Measurements from ENCODE around the gene SLC35G6. TPM values are rescaled to one million over a fixed set of nuclear protein-coding genes. Genes with fewer than 3 reads are reported as not detected.
A peak's percentile ranks its signal among the peaks of the same experiment; 100 is the strongest.

The SLC35G6 gene
- total and polyA plus RNA-seq, 9 donors, result not detected

DNA sequence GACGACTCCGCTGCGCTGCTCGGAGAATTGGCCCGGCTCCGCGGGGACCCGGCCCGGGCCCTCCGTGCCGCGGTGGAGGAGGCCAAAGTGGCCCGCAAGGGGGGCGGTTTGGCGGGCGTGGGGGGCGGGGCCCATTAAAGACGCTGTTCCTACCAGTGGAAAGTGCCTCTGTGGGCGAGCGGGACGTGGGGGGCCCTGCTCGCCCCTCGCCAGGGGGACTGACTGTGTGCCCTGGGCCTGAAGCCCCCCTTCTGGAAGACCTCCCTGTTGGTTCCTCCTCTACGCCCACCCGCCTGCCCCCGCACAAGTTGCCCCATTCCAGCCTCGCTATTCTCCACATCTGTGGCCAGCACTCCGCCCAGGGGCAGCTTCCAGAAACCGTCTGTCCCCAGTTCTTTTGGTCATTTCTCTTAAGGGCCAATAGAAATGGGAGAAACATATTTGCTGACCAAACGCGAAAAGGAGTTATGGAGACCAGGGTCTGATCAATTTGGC lies 43.8 kb upstream of the SLC35G6 start:
- TF ChIP-seq, protein P1, sequence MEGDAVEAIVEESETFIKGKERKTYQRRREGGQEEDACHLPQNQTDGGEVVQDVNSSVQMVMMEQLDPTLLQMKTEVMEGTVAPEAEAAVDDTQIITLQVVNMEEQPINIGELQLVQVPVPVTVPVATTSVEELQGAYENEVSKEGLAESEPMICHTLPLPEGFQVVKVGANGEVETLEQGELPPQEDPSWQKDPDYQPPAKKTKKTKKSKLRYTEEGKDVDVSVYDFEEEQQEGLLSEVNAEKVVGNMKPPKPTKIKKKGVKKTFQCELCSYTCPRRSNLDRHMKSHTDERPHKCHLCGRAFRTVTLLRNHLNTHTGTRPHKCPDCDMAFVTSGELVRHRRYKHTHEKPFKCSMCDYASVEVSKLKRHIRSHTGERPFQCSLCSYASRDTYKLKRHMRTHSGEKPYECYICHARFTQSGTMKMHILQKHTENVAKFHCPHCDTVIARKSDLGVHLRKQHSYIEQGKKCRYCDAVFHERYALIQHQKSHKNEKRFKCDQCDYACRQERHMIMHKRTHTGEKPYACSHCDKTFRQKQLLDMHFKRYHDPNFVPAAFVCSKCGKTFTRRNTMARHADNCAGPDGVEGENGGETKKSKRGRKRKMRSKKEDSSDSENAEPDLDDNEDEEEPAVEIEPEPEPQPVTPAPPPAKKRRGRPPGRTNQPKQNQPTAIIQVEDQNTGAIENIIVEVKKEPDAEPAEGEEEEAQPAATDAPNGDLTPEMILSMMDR (IDR thresholded peaks at IDR 0.05), result no peak
- no peak for TF ChIP-seq POLR2A (IDR thresholded peaks at IDR 0.05)
- no peak for TF ChIP-seq EP300 (IDR thresholded peaks at IDR 0.05)
- H3K36me3 ChIP-seq, result no peaks in the 10 kb centered on the region
- no peak overlapping the region for H3K27ac ChIP-seq
- H3K4me1 ChIP-seq (ENCODE audit: insufficient read depth), result peaks cover 4% of the 10 kb centered on the region
- peak overlapping the region; percentile 9 for H3K4me3 ChIP-seq
- H3K27me3 ChIP-seq, result no peaks in the 10 kb centered on the region
- H3K9me3 ChIP-seq, result no peaks in the 10 kb centered on the region
- peak in 1 of 5 donors; percentile 55 for DNase-seq
- 13 to 40% (median 22%) methylated on average over 14 to 31 of the region's 31 CpGs for WGBS, 3 donors
- intact Hi-C loops (cut with DNase I), result loop anchor here in 2 of 4 donors (10.0 kb wide), 1 partner anchor 83 kb away; the partner anchor contains the start of genes KCTD11 (in 2 of the 2) and TMEM95 (in 2 of the 2)

DNA sequence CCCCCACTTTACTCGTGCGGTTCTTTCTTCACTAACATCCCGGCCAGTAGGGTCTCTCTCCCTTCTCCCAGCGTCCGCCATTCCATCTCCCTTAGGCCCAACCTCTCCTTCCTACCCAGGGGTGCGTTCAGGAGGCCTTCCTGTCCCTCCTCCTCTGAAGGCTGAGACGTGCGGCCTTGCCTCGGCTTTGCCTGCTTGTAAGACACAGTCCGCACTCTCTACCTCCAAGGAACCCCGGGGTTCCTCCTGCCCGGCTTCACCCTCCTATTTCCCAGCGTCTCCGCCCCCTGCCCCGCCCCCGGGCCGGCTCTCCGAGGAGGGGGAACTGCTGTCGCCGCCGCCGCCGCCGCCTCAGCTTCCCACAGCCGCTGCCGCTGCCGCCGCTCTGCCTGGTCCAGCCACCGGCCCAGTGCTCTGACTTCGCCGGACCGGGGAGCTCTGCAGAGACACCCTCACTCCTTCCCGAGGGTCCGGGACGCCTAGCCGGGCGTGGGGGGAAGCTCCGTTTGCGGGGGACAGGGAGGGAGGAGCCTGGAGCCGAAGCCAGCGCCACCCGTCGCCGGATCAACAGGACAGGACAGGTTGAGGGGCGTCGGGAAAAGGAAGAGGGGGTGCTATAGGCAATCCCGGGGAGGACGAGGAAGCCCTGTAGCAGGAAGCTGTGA lies 43.2 kb upstream of the SLC35G6 start:
- Histone ChIP-seq H3K27me3 (no peaks in the 10 kb centered on the region), H3K9me3 (no peaks in the 10 kb centered on the region), H3K27ac (no peak overlapping the region), H3K4me1 (ENCODE audit: insufficient read depth) (peaks cover 4% of the 10 kb centered on the region), H3K4me3 (no peak overlapping the region), H3K36me3 (no peaks in the 10 kb centered on the region)
- 5 to 15% (median 10%) methylated on average over 46 to 48 of the region's 48 CpGs for WGBS, 3 donors
- peak in 2 of 5 donors; percentile 52 to 62 for DNase-seq
- intact Hi-C loops (cut with DNase I), result loop anchor here in 2 of 4 donors (10.0 kb wide), 1 partner anchor 83 kb away; the partner anchor contains the start of genes KCTD11 (in 2 of the 2) and TMEM95 (in 2 of the 2)
- TF ChIP-seq EP300 (IDR thresholded peaks at IDR 0.05), result no peak
- TF ChIP-seq, protein P1 (IDR thresholded peaks at IDR 0.05), result no peak

DNA sequence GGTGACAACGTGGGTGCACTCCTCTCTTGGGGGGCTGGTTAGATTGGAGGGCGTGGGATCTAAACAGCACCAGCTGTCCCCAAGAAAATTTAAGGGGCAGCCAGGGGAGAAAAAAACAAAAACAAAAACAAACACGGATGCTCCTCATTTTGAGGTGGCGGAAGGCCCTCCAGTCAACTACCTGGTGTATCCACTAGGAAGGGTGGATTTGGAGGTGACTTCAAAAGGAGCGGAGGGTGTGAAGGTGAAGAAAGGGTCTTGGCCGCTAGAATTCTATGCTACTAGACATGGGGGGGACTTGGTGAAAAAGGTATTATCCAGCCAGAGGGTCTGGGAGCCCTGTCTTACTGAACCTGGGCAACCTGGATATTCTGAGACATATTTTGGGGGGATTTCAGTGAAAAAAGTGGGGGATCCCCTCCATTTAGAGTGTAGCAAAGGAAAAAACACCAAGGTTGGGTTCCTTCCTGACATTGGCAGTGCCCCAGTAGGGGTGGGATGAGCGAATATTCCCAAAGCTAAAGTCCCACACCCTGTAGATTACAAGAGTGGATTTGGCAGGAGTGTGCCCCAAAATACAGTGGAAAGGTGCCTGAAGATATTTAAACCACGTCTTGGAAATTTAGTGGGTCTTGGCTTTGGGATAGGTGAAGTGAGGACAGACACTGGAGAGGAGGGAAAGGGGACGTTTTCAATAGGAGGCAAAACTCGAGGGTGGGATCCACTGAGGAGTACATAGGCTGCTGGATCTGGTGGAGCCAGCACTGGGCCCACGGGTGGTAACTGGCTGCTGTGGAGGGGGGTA lies 42.4 kb upstream of the SLC35G6 start:
- 44 to 49% (median 48%) methylated on average over 11 of the region's 11 CpGs for WGBS, 3 donors
- no peak overlapping the region for H3K4me3 ChIP-seq
- no peak for TF ChIP-seq POLR2A (IDR thresholded peaks at IDR 0.05)
- TF ChIP-seq EP300 (IDR thresholded peaks at IDR 0.05), result no peak
- TF ChIP-seq, protein P1 (IDR thresholded peaks at IDR 0.05), result no peak
- H3K9me3 ChIP-seq, result no peaks in the 10 kb centered on the region
- peaks cover 4% of the 10 kb centered on the region for H3K4me1 ChIP-seq (ENCODE audit: insufficient read depth)
- H3K27me3 ChIP-seq, result no peaks in the 10 kb centered on the region
- intact Hi-C loops (cut with DNase I), result loop anchor here in 2 of 4 donors (1.0 to 10.0 kb wide), 2 partner anchors 20 to 84 kb away; partner anchors contain the start of genes KCTD11 (in 2 of the 2) and TMEM95 (in 2 of the 2)
- no peak overlapping the region for H3K27ac ChIP-seq
- no peak for DNase-seq
- no peaks in the 10 kb centered on the region for H3K36me3 ChIP-seq

DNA sequence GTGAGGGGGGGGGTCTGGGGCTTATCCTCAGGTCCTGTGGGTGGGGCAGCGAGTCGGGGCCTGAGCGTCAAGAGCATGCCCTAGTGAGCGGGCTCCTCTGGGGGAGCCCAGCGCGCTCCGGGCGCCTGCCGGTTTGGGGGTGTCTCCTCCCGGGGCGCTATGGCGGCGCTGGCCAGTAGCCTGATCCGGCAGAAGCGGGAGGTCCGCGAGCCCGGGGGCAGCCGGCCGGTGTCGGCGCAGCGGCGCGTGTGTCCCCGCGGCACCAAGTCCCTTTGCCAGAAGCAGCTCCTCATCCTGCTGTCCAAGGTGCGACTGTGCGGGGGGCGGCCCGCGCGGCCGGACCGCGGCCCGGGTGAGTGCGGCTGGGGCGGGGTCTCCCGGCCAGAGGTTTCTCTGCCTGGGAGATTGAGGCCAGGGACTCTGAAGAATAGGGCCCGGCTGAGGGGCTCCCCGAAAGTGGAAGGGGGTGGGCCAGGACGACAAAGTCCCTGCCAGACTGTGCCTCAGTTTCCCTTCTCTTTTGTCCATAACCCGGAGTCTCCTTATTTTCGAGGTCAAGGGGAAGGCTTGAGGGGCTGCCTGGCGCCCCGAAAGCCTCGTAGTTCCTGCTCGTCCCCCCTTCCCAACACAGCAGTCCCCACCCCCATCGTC lies 41.7 kb upstream of the SLC35G6 start, which contains the start of gene FGF11:
TSS of gene FGF11 (plus strand) at position 51 of the 651 bp plus-strand sequence. CDS start at position 160, 109 bp downstream.
- Histone ChIP-seq H3K27ac (peak within 1 kb of the TSS in 1 of 2 donors; percentile 24), H3K4me3 (peak within 1 kb of the TSS; percentile 18), H3K27me3 (no peaks in the 10 kb centered on the region), H3K4me1 (ENCODE audit: insufficient read depth) (peaks cover 4% of the 10 kb centered on the region), H3K36me3 (no peaks in the 10 kb centered on the region), H3K9me3 (no peaks in the 10 kb centered on the region)
- no peak for DNase-seq
- intact Hi-C loops (cut with DNase I), result loop anchor here in 3 of 4 donors (1.0 to 10.0 kb wide), 3 partner anchors 20 to 85 kb away; partner anchors contain the start of genes ZBTB4 (in 3 of the 3), KCTD11 (in 2 of the 3) and TMEM95 (in 2 of the 3)
- 1 to 2% (median 2%) methylated on average over 48 to 50 of the region's 50 CpGs for WGBS, 3 donors
- TF ChIP-seq POLR2A (IDR thresholded peaks at IDR 0.05) (no peak), EP300 (IDR thresholded peaks at IDR 0.05) (no peak)
- TF ChIP-seq, protein P1 (IDR thresholded peaks at IDR 0.05), result no peak

Data from ovary (tissue), 9 donors.